Osteoblast (primary cell): Measurements from ENCODE around the gene GATC. TPM values are rescaled to one million over a fixed set of nuclear protein-coding genes. Genes with fewer than 3 reads are reported as not detected.

Experiments
- DNase-seq: peaks from one replicate; pipeline ENCODE4 v3.0.0; 2011; ENCODE audit warnings: low spot score, mixed read lengths; ENCODE audit not compliant: insufficient read length; ENCODE audit errors: missing footprints
- H2AFZ ChIP-seq: 2 replicates; pipeline ENCODE4 v1.6.0; 2011; ENCODE audit warnings: mild to moderate bottlenecking, low read length
- H3K27ac ChIP-seq: 2 replicates; pipeline ENCODE4 v1.5.1; 2011; ENCODE audit warnings: mild to moderate bottlenecking, low read depth, low read length, moderate library complexity
- H3K27me3 ChIP-seq: 2 replicates; pipeline ENCODE4 v1.6.0; 2012; ENCODE audit warnings: mild to moderate bottlenecking, control low read depth, inconsistent platforms, low read length, moderate library complexity; ENCODE audit not compliant: insufficient read depth
- H3K36me3 ChIP-seq: 2 replicates; pipeline ENCODE4 v1.5.1; 2011; ENCODE audit warnings: mild to moderate bottlenecking, low read length, control low read depth, moderate library complexity; ENCODE audit not compliant: insufficient read depth
- H3K4me1 ChIP-seq: 2 replicates; pipeline ENCODE4 v1.5.1; 2011; ENCODE audit warnings: mild to moderate bottlenecking, low read length, control low read depth, moderate library complexity; ENCODE audit not compliant: insufficient read depth
- H3K4me2 ChIP-seq: 2 replicates; pipeline ENCODE4 v1.6.0; 2011; ENCODE audit warnings: mild to moderate bottlenecking, low read length; ENCODE audit not compliant: insufficient read depth
- H3K4me3 ChIP-seq: fragments of 200-600 bp; sonication (generic); 3 replicates; pipeline ENCODE4 v1.5.1; 2012; ENCODE audit warnings: mild to moderate bottlenecking, low read length, inconsistent platforms; ENCODE audit not compliant: insufficient read depth
- H3K79me2 ChIP-seq: 2 replicates; pipeline ENCODE4 v1.6.0; 2012; ENCODE audit warnings: mild to moderate bottlenecking, low read length, control low read depth, inconsistent platforms; ENCODE audit not compliant: insufficient read depth
- H3K9me3 ChIP-seq: 2 replicates; pipeline ENCODE4 v1.5.1; 2011; ENCODE audit warnings: low read depth, low read length, control low read depth
- H4K20me1 ChIP-seq: 2 replicates; pipeline ENCODE4 v1.6.0; 2012; ENCODE audit warnings: mild to moderate bottlenecking, low read length, control low read depth; ENCODE audit not compliant: insufficient read depth
- total RNA-seq: library from RNA; depleted of rRNA; stranded (reverse); fragments of >200 nt; gene quantifications from 2 replicates; pipeline ENCODE4 v1.2.3, GENCODE V29; 2012
- TF ChIP-seq, protein P1 (sequence below): IDR thresholded peaks from 2 replicates; pipeline ENCODE4 v1.5.1; 2011; ENCODE audit warnings: mild to moderate bottlenecking, low read depth, low read length, moderate library complexity; ENCODE audit errors: extremely low read depth

Gene GATC
- total RNA-seq, 1 donor, result 14.5 TPM

DNA sequence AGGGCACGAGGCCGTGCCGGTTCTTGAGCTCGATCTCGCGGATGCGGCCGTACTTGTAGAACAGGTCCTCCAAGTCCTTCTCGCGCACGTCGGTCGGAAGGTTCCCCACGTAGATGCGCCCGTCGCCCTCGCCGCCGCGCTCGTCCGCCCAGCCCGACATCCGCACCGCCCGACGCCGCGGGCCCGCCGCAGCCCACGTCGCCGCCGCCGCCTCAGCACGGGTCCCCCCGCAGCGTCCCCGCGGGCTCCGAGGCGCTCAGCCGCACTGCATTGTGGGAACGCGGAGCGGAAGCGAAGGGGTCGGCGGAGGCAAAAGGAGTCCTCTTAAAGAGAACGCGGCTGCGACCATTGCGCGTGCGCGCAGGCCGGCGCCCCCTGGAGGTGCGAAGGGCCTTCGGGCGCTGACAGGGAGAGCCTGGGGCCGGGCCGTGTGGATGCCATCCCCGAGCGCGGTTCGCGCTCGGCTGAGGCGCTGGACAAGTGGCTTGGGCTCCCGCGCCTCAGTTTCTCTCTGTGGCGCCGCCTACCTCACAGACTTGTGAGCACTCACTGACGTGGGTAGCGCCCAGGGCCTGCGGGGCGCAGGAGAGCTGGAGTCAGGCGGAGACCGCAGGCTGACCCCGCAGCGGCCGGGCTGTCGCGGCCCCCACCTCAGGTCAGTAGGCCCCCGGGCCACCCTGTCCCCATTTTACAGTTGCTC is 23.4 kb downstream of the GATC start, which contains the start of gene SRSF9:
Gene SRSF9 (minus strand): TSS at position 299 of the 700 bp plus-strand sequence. CDS start 139 bp downstream, at position 160.
- Histone ChIP-seq H3K4me1 (peaks cover 14% of the 10 kb centered on the region), H3K36me3 (peaks cover 24% of the 10 kb centered on the region), H3K27me3 (no peaks in the 10 kb centered on the region), H2AFZ (peak within 1 kb of the TSS; percentile 87), H3K27ac (peak within 1 kb of the TSS; percentile 77), H4K20me1 (peaks cover 36% of the 10 kb centered on the region), H3K4me3 (peak within 1 kb of the TSS; percentile 82), H3K4me2 (peak within 1 kb of the TSS; percentile 89), H3K9me3 (no peaks in the 10 kb centered on the region), H3K79me2 (peaks cover 71% of the 10 kb centered on the region)
- TF ChIP-seq, protein P1, sequence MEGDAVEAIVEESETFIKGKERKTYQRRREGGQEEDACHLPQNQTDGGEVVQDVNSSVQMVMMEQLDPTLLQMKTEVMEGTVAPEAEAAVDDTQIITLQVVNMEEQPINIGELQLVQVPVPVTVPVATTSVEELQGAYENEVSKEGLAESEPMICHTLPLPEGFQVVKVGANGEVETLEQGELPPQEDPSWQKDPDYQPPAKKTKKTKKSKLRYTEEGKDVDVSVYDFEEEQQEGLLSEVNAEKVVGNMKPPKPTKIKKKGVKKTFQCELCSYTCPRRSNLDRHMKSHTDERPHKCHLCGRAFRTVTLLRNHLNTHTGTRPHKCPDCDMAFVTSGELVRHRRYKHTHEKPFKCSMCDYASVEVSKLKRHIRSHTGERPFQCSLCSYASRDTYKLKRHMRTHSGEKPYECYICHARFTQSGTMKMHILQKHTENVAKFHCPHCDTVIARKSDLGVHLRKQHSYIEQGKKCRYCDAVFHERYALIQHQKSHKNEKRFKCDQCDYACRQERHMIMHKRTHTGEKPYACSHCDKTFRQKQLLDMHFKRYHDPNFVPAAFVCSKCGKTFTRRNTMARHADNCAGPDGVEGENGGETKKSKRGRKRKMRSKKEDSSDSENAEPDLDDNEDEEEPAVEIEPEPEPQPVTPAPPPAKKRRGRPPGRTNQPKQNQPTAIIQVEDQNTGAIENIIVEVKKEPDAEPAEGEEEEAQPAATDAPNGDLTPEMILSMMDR, result peak; percentile 79
- peak; percentile 100 for DNase-seq

DNA sequence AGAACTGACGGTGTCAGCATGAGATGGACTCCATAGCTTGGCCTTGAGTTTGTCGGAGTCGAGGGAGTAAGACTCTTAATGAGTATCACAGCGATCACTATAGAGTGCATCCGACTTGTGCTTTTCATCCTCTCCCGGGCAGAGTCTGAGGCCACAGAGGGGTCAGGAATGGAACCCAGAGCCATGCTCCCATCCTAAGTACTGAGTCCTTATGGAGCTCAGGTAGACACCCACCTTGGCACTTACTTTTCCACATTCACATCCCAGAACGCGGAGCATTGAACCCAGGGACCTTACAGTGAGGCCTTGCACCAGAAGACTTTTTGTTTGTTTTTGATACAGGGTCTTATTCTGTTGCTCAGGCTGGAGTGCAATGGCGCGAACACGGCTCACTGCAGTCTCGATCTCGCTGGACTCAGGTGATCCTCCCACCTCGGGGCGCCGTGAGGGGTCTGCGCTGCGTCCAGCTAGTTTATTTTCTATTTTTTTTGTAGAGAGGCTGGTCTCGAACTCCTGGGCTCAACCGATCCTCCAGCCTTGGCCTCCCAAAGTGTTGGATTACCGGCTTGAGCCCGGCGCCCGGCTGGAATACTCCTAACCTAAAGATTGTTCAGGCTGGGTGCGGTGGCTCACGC is 24.0 kb downstream of the GATC start:
- DNase-seq, result no peak
- Histone ChIP-seq H3K27ac (peak overlapping the region; percentile 64), H4K20me1 (peaks cover 35% of the 10 kb centered on the region), H3K27me3 (no peaks in the 10 kb centered on the region), H2AFZ (peak overlapping the region; percentile 87), H3K4me2 (peak overlapping the region; percentile 89), H3K4me3 (peak overlapping the region; percentile 82), H3K79me2 (peaks cover 65% of the 10 kb centered on the region), H3K9me3 (no peaks in the 10 kb centered on the region), H3K4me1 (peaks cover 19% of the 10 kb centered on the region), H3K36me3 (peaks cover 17% of the 10 kb centered on the region)
- TF ChIP-seq, protein P1, result no peak

DNA sequence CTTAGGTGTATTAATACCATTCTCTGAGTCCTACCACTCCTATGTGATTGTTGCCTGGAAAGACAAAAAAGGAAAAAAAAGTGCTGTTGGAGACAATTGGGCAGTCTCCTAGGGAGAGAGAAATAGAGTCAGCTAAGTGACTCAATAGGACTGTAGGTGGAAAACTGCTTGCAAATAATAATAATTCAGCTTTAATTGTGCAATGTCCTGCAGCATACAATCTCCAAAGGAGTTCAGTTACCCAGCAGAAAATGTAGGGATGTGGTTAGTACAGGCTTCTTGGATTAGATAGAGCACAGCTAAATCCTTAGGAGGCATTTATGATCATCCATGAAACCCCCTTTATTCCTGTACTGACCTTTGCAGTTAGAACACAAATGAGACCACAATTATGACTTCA is 26.3 kb downstream of the GATC start:
- Histone ChIP-seq H2AFZ (no peak overlapping the region), H3K4me3 (no peak overlapping the region), H3K79me2 (peaks cover 46% of the 10 kb centered on the region), H3K36me3 (peaks cover 1% of the 10 kb centered on the region), H3K27ac (no peak overlapping the region), H3K9me3 (no peaks in the 10 kb centered on the region), H3K27me3 (no peaks in the 10 kb centered on the region), H3K4me2 (no peak overlapping the region), H3K4me1 (peaks cover 19% of the 10 kb centered on the region), H4K20me1 (peaks cover 17% of the 10 kb centered on the region)
- DNase-seq, result no peak
- TF ChIP-seq, protein P1, result no peak
